Adrenal gland (tissue), 5 donors: ENCODE measurements around the gene GALNT9.

ENCODE experiments used
- CTCF ChIP-seq, 6 experiments: fragments of 450-650 bp in 4 of 6; fragments of 200-600 bp in 2 of 6; sonication (generic) in 1 of 6; IDR thresholded peaks; 1 replicate in 5 of 6; 2 replicates in 1 of 6; pipeline versions ENCODE4 v1.5.1 to v1.8.0; 2016 to 2021; ENCODE audit warnings: antibody characterized with exemption in 6 of 6, mild to moderate bottlenecking in 2 of 6, moderate library complexity in 1 of 6
- POLR2A ChIP-seq, 2 donors: fragments of 450-650 bp; IDR thresholded peaks; one replicate each; pipeline ENCODE4 v1.6.1; 2017; ENCODE audit warnings: antibody characterized with exemption in 2 of 2, mild to moderate bottlenecking in 2 of 2, moderate library complexity in 1 of 2
- donor health status: DM: no; HTN: no; CAD: no.

GRCh38 chr12:132222808-132223173 is 106.6 kb downstream of the GALNT9 start:
- no peak for TF ChIP-seq POLR2A (IDR thresholded peaks at IDR 0.05)
- TF ChIP-seq CTCF (IDR thresholded peaks at IDR 0.05): no peak
